Measurements from ENCODE around the gene C2orf69. TPM values are rescaled to one million over a fixed set of nuclear protein-coding genes. Genes with fewer than 3 reads are reported as not detected.
A peak's percentile ranks its signal among the peaks of the same experiment; 100 is the strongest.

The C2orf69 gene
- total and polyA plus RNA-seq, 2 of the 13 experiments (the other 11 are each of a cell fraction or from before 2014, with no cell fraction given) = 4.8 to 19.3 TPM

GRCh38 chr2:199955339-199956061 lies 44.4 kb downstream of the C2orf69 start, which contains the start of the genes MAIP1 and TYW5 (continued):
- TF ChIP-seq TIGD3 (CRISPR knock-in tag; IDR thresholded peaks at IDR 0.05; ENCODE audit: borderline replicate concordance) (no peak), ZFP82 (CRISPR knock-in tag; IDR thresholded peaks at IDR 0.05; ENCODE audit: borderline replicate concordance) (peak; percentile 97), ZNF713 (CRISPR knock-in tag; IDR thresholded peaks at IDR 0.05) (no peak), SIN3B (IDR thresholded peaks at IDR 0.05; ENCODE audit: low read length) (peak; percentile 94), ZNF30 (CRISPR knock-in tag; IDR thresholded peaks at IDR 0.05) (peak; percentile 85), ADNP (CRISPR knock-in tag; IDR thresholded peaks at IDR 0.05) (no peak; the same call in 1 of the 2 replicates), ZNF644 (CRISPR knock-in tag; IDR thresholded peaks at IDR 0.05; ENCODE audit: low read depth) (peak; percentile 23; the same call in 1 of the 2 replicates), ZNF878 (CRISPR knock-in tag; IDR thresholded peaks at IDR 0.05) (peak; percentile 94), RBFOX2 (IDR thresholded peaks at IDR 0.05; ENCODE audit: low read depth, low read length) (peak; percentile 92), STAT6 (CRISPR knock-in tag; IDR thresholded peaks at IDR 0.05; ENCODE audit: borderline replicate concordance) (peak; percentile 96), CHCHD3 (CRISPR knock-in tag; IDR thresholded peaks at IDR 0.05) (0 out of 2 replicates have a peak, but pooled peaks have one; percentile 35), TOPORS (CRISPR knock-in tag; IDR thresholded peaks at IDR 0.05) (peak; percentile 98), GATAD2A (CRISPR knock-in tag; IDR thresholded peaks at IDR 0.05) (peak; percentile 86), NR2C2 (CRISPR knock-in tag; IDR thresholded peaks at IDR 0.05; ENCODE audit: borderline replicate concordance) (peak; percentile 100)
- TF ChIP-seq, protein P1, sequence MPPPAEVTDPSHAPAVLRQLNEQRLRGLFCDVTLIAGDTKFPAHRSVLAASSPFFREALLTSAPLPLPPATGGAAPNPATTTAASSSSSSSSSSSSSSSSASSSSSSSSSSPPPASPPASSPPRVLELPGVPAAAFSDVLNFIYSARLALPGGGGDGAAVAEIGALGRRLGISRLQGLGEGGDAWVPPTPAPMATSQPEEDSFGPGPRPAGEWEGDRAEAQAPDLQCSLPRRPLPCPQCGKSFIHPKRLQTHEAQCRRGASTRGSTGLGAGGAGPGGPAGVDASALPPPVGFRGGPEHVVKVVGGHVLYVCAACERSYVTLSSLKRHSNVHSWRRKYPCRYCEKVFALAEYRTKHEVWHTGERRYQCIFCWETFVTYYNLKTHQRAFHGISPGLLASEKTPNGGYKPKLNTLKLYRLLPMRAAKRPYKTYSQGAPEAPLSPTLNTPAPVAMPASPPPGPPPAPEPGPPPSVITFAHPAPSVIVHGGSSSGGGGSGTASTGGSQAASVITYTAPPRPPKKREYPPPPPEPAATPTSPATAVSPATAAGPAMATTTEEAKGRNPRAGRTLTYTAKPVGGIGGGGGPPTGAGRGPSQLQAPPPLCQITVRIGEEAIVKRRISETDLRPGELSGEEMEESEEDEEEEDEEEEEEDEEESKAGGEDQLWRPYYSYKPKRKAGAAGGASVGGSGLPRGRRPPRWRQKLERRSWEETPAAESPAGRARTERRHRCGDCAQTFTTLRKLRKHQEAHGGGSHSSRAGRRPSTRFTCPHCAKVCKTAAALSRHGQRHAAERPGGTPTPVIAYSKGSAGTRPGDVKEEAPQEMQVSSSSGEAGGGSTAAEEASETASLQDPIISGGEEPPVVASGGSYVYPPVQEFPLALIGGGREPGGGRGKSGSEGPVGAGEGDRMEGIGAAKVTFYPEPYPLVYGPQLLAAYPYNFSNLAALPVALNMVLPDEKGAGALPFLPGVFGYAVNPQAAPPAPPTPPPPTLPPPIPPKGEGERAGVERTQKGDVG (CRISPR knock-in tag; IDR thresholded peaks at IDR 0.05; ENCODE audit: borderline replicate concordance) = peak; percentile 97
- TF ChIP-seq, protein P2, sequence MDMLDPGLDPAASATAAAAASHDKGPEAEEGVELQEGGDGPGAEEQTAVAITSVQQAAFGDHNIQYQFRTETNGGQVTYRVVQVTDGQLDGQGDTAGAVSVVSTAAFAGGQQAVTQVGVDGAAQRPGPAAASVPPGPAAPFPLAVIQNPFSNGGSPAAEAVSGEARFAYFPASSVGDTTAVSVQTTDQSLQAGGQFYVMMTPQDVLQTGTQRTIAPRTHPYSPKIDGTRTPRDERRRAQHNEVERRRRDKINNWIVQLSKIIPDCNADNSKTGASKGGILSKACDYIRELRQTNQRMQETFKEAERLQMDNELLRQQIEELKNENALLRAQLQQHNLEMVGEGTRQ (IDR thresholded peaks at IDR 0.05; ENCODE audit: low read depth, low read length) = no peak
- TF ChIP-seq, protein P2 (CRISPR knock-in tag; IDR thresholded peaks at IDR 0.05; ENCODE audit: borderline replicate concordance) = 0 out of 2 replicates have a peak, but pooled peaks have one; percentile 17
- TF ChIP-seq, protein P3, sequence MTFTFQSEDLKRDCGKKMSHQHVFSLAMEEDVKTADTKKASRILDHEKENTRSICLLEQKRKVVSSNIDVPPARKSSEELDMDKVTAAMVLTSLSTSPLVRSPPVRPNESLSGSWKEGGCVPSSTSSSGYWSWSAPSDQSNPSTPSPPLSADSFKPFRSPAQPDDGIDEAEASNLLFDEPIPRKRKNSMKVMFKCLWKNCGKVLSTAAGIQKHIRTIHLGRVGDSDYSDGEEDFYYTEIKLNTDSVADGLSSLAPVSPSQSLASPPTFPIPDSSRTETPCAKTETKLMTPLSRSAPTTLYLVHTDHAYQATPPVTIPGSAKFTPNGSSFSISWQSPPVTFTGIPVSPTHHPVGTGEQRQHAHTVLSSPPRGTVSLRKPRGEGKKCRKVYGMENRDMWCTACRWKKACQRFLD (CRISPR knock-in tag; IDR thresholded peaks at IDR 0.05; ENCODE audit: borderline replicate concordance) = peak; percentile 87

Data from HepG2 (cell line).